NCI-H1694 treated with DMSO at 0.1 percent for 48 hours (cell line): ENCODE measurements around the gene DOK5.
A peak's percentile ranks its signal among the peaks of the same experiment; 100 is the strongest.

Experiments used
- DNase-seq: peaks from one replicate; lab custom pipeline; 2025; lab: John Stamatoyannopoulos, UW

DOK5 gene

DNA sequence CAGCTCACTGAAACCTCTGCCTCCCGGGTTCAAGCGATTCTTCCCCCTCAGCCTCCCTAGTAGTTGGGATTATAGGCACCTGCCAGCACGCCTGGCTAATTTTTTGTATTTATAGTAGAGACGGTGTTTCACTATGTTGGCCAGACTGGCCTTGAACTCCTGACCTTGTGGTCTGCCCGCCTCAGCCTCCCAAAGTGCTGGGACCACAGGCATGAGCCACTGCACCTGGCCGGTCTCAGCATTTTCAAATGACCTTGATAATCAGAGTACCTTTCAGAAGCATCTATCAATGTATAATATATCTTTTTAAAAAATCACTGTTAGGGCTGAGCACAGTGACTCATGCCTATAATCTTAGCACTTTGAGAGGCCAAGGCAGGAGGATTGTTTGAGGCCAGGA, 143.0 kb downstream of the DOK5 start:
- no peak for DNase-seq

DNA sequence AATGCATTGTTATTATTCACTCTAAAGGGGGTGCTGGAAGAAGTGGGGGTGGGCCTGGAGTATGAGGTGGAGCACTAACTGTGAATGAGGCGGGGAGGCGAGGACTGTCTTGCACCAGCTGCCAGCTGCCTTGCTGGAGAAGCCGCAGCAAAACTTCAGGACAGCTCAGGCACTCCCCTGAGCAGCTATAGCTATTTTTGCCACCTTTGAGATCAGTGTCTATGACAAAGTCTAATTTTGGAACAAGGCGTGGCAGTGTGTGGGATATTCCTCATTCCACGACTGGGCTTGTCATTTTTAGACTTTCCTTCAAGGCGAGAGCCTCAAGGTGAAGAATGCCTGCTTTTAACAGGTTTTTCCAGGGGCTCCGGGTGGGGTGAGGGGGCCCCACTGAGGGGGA, 143.8 kb downstream of the DOK5 start:
- DNase-seq, result no peak

DNA sequence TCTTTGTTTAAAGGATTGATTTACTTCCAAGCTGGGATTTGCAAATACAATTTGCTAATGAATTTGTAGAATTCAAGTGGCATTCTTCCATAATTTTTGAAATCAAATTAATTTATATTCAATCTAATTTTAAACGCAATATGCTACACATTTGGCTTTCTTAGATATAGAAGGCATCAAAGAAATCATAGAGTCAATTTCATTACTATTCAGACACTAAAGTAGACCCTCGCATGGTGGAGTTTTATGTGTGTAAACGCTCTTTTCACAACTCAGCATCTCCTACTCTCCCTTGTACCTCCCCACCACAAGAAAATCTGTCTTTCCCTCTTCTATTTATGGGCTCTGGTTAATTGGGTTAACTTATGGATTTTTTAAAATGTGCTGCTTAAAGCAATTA, 144.3 kb downstream of the DOK5 start:
- DNase-seq, result no peak

DNA sequence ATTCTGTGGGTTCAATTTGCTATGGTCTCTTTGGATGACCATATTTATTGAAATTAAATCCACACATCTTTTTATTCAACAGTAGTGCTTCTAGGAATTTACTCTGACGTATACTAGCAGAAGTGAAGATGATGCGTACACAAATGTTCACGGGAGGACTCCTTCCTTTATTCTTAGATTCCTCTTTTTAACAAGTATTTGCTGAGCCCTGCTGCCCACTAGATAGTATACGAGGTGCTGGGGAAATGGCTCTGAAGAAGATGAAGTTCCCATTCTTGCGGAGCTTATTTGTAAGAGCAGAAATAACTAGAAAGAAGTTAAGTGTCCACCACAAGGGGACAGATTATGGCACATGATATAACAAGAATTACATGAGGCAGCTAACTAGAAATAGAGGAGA, 145.2 kb downstream of the DOK5 start:
- DNase-seq, result no peak

DNA sequence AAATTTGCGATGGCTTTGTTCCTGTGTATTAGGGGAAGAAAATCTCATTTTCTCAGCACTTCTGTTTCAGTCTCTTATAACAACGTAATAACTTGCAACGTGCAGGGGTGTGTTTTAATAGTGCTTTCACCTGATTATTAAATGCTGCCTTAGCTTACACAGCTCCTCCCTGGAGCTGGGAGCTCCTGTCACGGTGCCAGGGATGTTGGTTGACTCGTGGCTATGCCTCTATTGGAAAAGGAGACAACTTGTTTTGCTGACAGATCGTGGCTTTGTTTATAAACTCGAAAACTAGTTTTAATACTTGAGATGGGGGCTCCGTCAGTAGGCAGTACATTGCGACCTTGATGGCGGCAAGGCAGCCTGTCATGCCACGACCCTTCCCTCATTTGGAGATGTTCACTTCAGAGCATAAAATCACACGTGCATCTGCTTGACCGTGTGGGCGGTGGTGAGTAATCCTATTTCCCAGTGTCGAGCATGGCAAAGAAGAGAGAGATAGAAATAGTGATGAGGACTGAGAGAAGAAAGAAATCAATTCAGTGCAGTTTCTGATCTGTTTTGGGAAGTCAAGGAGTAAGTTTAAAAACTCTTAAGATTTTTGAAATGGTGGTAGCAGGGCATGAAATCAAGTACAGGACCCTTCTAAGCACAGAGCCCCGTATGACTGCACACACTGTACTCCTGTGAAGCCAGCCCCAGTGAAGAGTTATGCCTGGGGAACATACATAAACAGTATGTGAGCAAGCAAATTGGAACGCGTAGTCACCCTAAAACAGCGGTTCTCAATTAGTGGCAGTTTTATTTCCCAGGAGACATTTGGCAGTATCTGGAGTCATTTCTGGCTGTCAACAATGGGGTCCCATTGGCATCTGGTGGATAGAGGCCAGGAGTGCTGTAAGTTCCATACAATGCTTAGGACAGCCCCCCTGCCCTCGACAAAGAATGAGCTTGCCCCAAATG, 147.2 kb downstream of the DOK5 start:
- DNase-seq, result no peak

DNA sequence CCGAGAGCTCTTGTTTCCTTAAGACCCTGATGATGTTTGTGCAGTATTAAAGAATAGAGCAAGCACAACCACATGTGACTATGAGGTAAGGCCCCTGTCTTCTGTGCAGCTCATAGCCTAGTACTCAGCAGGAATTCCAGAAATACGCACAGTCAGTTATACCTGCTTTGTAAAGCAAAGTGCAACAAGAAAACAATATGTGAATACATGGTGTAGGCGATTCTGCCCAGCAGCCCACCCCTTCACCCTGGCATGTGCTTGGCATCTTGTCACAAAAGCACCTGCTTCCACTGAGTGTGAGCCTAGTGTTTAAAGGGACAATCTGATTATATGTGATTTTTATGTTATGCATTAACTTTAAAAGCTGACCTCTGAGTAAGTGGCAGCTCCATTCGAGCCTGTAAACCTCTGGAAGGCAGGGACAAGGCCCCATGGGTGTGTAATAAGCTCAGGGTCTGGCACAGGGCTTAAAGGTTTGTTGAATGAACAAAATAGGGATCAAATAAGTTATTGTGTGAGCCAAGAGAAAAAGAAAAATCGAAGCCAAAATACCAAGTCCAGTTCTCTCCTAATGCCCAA, 148.7 kb downstream of the DOK5 start:
- DNase-seq, result no peak

DNA sequence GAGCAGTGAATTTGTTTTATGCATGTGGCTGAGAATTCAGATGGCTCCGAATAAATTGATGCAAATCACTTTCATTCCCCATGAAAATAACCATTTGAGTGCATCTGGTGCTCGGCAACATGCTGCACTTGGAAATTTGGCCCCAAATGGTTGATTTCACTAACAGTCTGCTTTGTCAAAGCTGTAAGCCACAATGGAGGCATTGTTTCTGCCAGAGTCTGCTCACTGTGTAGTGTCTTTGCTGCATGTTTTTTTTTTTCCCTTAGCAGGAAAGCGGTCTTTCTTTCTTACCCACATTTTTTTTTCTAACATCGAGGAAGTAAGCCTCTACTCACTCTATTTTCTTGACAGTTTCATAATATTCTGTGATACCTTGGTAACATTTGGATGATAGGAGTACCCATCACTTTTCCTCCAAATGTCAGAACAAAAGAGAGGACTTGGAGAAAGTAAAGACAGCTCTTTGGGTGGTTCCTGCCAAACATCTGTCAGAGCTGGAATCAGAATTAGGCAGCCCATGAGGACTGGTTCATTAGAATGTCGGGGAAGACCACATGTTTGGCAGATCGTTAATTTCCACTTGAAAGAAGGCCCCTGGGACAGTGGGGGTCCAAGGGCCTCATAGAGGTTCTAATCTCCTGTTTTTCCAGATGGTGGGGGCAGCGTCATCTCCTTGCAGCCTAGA, 149.5 kb downstream of the DOK5 start:
- peak; percentile 86 for DNase-seq

DNA sequence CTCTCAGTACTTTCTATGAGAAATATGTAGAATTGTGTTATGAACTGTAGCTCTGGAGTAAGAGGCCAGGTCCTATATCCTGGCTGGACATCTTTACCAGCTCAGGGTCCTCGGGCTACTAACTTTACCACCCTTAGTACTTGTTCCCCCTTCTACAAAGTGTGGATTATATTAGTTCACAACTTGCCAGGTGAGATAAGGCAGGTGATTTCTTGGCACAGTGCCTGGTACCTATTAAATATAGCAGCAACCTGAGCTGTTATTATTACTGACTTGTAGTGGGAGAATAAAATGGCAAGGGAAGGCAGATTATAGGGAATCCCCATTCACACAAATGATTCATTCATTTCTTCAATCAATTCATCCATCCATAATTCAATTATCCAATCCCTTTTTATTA, 150.1 kb downstream of the DOK5 start:
- DNase-seq, result no peak

DNA sequence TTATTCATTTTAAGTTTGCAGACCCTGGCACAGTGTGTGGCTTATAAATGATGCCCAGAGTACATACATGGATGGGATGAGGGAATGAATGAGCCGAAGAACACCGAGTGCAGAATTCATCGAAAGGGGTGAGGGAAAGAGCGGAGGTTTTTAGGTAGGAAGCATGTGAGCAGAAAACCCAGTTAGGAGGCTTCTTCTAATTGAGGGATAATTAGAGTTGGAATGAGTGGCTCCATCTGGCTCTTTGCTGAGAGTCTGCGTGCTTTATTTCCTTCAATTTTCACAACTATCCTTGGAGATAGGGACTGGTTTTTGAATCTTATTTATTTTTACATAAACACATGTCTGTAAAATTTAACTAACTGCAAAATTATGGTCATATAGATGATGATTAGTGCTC, 150.7 kb downstream of the DOK5 start:
- DNase-seq, result peak; percentile 78

DNA sequence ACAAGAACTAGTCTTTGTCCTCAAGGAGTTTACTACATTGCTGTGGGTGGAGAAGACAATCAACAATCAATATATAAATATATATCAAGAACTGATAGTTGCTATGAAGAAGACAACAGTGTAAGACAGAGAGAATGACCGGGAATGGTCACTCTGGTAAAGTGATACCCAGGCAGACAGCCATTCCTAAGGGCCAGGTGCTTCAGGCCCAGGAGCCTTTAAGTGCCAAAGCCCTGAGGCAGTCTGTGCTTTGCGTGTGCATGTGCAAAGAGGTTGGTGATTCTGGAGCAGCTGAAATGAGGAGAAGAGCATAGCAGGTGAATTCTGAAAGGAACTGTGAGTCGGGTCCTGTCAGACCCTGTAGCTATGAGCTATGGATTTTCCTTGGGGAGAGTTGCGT, 154.2 kb downstream of the DOK5 start:
- no peak for DNase-seq

DNA sequence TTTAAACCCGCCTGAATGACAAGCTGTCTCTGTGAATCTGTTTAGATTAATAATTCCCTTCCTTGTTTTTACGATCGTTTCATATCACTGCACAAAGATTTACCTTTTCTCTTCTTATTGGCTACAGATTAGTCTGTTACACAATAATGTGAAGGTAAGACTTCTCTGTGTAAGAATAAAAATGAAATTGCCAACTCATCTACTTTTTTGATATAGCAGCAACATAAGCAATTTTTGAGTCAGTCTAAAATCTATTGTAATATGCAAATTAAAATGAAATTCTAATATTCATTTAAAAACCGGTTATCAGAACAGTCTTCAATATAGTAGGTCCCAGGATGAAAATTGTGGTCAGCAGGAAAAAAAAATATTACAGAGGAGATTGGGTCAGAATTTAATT, 155.2 kb downstream of the DOK5 start:
- DNase-seq, result no peak

DNA sequence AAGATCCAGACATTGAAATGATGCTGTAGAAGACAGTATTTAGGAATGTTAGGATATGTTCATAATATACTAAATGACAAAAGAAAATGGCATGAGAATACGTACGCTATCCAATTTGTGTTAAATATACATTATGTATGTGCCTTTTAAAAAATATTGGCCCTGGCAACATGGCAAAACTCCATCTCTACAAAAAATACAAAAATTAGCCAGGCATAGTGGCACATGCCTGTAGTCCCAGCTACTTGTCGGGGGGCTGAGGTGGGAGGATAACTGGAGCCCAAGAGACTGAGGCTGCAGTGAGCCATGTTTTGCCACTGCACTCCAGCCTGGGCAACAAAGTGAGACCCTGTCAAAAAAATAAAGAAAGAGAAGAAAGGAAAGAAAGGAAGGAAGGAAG, 155.7 kb downstream of the DOK5 start:
- no peak for DNase-seq

DNA sequence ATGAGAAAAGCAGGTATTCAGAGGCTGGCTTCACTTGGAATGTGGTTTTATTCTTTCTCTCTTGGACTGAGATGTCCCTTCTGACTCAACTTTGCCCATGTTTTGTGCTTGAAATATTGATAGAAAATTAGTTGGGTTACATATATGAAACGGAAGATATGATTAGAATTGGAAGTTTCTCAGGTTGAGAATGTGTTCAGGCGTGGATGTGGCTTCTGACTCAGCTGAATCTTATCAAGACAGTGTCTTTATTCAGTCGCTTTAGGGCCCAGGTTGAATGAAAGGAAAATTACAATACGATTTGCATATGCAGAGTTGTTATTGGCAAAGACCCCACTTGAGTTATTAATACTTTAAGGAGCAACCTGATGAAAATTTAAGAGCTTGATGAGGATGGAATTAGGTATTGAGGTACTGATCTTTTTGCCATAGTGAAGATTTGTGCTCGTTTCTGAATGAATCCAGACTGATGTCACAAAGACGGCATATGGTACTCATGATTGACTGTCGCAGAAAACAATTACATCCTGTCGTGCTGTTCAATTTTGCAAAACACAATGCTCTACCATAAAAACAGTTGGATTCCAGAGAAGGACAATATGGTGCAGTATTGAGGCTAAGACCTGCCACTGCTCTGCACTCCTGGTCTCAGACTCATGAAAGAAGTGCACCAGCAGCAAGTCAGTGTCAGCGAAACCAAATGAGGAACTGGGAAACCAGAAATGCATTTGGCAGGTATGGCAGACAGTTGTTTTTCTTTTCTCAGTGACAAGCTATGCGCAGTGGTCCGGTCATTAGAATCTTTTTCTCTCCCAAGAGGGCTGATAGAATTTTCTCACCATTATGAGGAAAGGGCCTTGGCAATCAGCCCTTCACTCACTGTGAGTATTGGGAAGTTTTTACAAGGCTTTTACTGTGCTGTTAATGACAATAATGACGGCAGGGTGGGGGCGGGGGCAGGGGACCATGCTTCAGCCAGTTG, 158.3 kb downstream of the DOK5 start:
- DNase-seq, result peak; percentile 48

DNA sequence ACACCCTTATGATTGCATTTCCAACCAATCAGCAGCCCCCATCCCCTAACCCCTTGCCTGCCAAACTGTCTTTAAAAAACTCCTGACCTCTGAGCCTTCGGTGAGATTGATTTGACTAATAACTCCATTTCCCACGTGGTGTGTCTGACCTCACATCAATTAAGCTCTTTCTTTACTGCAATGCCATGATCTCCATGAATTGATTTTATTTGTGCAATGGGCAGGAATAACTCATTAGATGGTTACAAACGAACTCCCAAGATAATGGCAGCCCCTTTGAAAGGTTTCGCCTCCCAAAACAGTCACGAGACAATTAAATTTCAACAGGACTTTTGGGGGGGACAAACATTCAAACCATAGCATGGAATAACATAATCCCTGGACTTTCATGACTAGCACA, 161.2 kb downstream of the DOK5 start:
- DNase-seq, result no peak

DNA sequence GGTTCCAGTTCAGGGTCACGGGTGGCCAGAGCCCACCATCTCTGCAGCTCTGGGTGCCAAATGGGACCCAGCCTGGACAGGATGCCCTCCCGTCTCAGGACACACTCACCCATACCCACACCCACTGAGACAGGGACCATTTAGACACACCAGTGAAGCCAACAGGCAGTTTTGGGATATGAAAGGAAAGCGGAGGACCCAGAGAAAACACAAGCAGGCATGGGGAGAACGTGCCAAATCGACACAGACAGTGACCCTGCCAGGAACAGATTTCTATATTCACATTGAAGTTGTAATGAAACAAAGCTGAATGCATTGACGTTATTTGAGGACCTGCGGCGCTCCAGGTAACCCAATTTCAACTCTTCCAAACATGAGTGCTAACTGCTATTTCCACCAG, 164.5 kb downstream of the DOK5 start:
- DNase-seq, result no peak

DNA sequence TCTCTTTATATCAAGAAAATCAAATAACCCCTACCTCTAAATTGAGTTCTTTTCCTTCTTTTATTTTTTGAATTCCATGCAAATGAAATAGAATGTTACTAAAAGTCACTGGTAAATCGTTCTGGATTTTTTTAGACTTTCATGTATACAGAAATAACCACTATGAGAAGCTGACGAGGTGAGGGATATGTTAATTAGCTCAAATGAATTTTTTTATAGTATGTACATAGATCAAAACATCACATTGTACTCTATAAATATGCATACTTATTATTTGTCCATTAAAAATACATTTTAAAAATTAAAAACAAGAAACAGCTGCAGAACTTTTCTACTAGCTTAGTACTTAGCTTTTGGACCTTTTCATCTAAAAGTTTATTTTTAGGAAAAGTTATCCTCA, 165.4 kb downstream of the DOK5 start:
- DNase-seq, result no peak

DNA sequence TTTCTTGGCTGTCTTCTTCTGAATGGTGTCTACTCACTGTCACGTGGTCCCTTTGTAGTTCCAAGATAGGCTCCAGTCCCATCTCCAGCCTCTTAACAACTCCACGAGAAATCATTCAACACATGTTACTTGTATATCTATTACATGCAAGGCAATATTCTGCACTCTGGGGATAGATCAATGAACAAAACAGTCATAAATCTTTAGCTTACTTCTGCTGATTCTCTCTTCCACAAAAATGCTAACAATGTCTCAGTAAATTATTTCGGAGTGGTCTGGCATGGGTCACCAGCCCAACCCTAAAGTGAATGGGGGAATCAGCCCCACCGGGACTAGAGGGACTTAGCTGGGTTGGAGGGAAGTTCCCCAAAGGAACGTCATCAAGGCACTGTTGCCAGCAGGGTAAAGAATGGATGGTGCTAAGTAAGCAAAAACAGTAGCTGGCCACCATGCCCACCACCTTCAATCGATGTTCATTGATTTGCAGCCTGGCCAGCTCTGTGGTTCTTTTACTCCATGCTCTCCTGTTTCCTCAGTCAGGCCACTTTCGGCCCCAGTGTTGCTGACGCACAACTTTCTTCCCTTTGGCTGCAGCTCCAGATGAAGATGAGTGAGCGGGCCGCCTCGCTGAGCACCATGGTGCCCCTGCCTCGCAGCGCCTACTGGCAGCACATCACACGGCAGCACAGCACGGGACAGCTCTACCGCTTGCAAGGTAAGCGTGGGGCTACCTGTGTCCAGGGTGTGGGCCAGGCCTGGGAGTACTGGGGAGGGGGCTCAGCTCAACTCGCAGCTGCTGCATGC, 167.7 kb downstream of the DOK5 start:
- no peak for DNase-seq

DNA sequence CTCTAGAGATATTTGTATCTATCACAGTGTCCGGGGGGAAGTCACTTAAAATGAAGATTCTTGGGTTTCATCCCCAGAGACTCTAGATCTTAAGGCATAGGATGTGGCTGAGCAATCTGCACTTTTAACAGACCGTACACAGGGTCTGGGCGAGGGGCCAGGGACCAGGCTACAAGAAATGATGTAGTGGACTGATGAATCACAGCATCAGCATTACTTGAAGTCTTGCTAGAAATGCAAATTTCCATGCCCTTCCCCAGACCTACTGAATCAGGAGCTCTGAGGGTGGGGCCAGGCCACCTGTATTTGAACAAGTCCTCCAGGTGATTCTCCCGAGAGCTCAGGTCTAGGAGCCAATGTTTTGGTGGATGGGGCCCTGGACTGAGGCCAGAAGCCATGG, 168.4 kb downstream of the DOK5 start:
- no peak for DNase-seq

DNA sequence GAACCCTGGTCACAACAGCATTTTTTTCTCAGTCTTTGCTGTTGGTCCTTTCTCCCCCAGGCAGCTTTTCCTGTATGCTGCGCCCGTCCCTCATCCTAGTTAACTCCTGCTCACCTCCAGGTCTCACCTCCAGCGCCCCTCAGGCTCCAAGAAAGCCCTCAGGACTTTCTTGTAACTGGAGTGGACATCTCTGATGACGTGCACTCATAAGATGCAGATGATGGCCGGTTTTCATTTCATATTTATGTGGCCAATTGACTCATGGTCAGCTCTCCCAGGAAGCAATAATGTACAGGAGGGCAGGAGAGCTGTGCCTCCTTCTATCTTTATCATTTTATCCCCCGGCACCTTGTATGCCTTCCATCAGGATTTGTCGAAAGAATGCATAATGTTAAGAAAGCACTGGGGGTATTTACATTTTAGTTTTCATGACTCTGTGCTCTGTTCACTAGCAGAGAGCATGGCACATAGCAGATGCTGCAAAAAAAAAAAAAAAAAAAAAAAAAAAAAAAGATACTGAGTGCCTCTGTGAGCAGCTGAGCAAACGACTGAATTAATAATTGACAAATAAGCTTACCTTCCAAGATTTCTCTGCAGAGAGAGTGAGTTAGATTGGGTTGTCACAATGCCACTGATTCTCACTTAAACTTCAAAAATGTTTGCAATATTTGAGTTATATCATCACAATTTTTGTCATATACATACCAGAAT, 170.2 kb downstream of the DOK5 start:
- DNase-seq, result peak; percentile 21

DNA sequence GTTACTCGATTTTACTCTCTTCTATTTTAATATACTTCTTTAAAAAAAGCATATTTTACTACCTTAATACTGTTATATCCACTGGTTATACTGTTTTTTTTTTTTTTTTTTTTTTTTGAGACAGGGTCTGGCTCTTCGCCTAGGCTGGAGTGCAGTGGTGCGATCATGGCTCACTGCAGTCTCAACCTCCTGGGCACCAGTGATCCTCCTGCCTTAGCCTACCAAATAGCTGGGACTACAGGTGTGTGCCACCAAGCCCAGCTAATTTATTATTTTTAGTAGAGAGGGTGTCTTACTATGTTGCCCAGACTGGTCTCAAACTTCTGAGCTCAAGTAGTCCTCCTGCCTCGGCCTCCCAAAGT, 170.7 kb downstream of the DOK5 start:
- DNase-seq, result no peak
